RWPE1 (cell line): Measurements from ENCODE around the gene OR56B4.

Experiments
- CTCF ChIA-PET: fragments of 350-600 bp; sonication (Branson Sonifier 250); formaldehyde crosslinking; extraction: SDS; loops from one replicate; lab custom pipeline; 2021; lab: Yijun Ruan, JAX
- POLR2A ChIA-PET: fragments of 400-600 bp; formaldehyde crosslinking; extraction: SDS; loops from one replicate; lab custom pipeline; 2020; ENCODE audit warnings: antibody characterized with exemption; ENCODE audit not compliant: low non-redundant PET; lab: Yijun Ruan, JAX
- DNase-seq: peaks from one replicate; pipeline ENCODE4 v3.0.0; 2012; ENCODE audit warnings: low spot score
- H3K27ac ChIP-seq: fragments of 450-650 bp; 2 replicates; pipeline ENCODE4 v1.5.1; 2017
- TF ChIP-seq, protein P1 (sequence below): fragments of 450-650 bp; conservative IDR thresholded peaks from 2 replicates; pipeline ENCODE4 v1.5.1; 2017; ENCODE audit warnings: low read depth, mild to moderate bottlenecking

The OR56B4 gene

DNA sequence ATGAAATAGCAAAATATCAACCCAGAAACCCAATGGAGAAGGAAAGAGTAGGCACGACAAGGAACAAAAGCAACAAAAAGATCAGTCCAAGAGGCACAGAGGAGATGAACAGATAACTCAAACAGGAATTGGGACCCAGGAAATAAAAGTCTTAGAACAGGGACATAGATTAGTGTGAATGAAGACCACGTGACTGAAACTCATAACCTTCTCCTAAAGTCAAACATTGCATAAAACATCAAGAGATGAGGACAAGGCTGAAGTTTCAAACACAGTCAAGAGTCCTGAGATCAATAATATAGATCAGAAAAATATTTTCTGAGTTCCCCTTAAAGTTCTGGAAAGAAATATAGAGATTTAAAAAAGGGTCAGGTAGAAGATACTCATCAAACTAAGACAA is 24.4 kb upstream of the OR56B4 start:
- TF ChIP-seq, protein P1, sequence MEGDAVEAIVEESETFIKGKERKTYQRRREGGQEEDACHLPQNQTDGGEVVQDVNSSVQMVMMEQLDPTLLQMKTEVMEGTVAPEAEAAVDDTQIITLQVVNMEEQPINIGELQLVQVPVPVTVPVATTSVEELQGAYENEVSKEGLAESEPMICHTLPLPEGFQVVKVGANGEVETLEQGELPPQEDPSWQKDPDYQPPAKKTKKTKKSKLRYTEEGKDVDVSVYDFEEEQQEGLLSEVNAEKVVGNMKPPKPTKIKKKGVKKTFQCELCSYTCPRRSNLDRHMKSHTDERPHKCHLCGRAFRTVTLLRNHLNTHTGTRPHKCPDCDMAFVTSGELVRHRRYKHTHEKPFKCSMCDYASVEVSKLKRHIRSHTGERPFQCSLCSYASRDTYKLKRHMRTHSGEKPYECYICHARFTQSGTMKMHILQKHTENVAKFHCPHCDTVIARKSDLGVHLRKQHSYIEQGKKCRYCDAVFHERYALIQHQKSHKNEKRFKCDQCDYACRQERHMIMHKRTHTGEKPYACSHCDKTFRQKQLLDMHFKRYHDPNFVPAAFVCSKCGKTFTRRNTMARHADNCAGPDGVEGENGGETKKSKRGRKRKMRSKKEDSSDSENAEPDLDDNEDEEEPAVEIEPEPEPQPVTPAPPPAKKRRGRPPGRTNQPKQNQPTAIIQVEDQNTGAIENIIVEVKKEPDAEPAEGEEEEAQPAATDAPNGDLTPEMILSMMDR: no peak
- no peak for DNase-seq
- CTCF ChIA-PET: no interaction called here
- H3K27ac ChIP-seq: no peak overlapping the region
- POLR2A ChIA-PET: no interaction called here

DNA sequence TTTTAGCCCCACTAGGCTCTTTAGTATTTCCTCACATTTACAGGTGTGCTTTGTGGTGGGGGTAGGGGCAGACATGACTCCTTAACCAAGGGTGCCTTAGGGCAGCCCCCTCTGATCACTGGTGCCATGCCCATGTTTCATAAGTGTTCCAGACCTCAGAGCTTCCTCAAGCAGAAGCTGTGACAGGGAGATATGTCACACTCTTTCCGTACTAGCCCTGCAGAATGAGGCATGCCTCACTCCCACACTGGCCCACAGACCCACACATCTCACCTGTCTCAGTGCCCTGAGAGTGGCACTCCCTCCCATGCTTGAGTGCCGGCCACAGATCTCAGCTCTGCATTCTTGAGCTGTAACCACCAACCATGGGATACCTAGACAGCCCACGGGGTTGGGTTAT is 22.9 kb upstream of the OR56B4 start:
- H3K27ac ChIP-seq: no peak overlapping the region
- ChIA-PET CTCF (no interaction called here), POLR2A (no interaction called here)
- TF ChIP-seq, protein P1: no peak
- no peak for DNase-seq

DNA sequence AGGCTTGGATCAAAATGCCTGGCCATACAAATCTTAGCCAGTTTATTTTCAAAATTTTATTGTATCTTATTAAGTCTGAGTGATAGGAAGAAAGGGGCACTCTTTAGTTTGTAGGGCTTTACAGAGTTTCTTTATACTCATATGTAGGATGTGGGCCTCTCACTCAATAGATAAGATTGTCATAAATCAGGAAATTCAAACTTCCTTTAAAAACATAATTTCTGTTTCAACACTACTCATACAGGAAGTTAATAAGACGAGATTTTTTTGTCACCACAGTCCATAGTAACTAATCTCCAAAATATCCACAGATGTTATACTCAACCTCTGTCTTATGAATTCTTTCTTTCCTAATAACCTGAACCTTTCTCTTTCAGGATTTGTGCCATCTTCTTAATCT is 13.3 kb upstream of the OR56B4 start:
- DNase-seq: no peak
- TF ChIP-seq, protein P1: no peak
- CTCF ChIA-PET: interaction anchor here (0.7 kb wide), 1 partner anchor 139 kb away, joined by 3 read pairs; no protein-coding TSS in a partner anchor
- H3K27ac ChIP-seq: no peak overlapping the region
- POLR2A ChIA-PET: no interaction called here

DNA sequence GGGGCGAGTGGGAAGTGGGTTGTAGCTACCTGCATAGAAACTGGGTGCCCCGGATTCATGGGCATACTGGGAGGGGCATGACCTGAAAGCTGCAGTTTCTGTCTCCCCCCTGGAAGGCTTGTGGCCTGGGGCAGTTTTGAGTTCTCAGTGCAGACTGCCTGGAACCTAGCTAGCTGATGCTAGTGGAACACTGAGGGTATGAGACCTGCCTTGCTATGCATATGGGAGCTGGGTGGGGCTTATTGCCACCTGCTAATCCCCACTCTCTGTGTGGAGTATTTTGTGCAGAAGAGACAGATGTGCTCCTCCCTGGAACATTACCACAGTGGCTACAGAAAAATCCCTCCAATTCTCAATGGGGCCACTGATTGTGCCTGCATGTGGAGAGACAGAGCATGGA is 11.7 kb upstream of the OR56B4 start:
- H3K27ac ChIP-seq: no peak overlapping the region
- DNase-seq: no peak
- TF ChIP-seq, protein P1: no peak
- ChIA-PET CTCF (no interaction called here), POLR2A (no interaction called here)

DNA sequence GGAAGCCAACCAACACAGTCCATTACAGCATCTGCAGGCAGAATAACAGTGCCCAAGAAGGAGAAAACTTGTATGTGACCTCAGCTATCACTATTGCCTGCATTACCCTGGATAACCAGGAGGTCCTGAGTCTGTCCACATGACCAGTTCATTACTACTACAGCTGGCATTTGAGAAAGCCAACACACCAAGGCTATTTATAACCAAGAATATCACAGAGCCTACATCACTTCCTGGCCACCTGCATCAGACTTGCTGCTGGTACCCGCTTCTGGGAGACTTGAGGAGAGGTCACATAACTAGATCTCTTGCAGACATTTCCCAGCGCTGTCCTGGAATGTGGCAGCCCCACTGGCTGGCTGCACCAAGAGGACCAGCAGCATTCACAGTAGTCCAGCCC is 11.1 kb upstream of the OR56B4 start:
- no peak for DNase-seq
- H3K27ac ChIP-seq: no peak overlapping the region
- ChIA-PET POLR2A (no interaction called here), CTCF (no interaction called here)
- TF ChIP-seq, protein P1: no peak

DNA sequence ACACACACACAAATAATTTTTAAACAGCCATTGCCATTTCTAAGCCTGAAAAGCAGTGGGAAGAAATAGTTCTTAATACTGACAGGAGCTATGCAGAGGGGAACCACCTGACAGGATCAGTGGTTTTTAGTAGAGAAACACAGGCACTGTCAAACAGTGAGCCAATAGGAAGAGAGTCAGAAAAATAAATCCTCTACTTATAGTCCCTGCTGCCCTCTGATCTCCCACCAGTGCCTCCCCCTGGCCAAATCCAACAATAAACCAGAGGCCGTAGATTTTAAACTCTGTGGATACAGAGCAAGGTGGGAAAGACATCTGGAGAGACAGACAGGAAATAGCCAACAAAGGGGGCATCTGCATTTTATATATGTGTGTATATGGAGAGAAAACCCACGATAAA is 7.9 kb upstream of the OR56B4 start:
- CTCF ChIA-PET: no interaction called here
- TF ChIP-seq, protein P1: no peak
- POLR2A ChIA-PET: no interaction called here

DNA sequence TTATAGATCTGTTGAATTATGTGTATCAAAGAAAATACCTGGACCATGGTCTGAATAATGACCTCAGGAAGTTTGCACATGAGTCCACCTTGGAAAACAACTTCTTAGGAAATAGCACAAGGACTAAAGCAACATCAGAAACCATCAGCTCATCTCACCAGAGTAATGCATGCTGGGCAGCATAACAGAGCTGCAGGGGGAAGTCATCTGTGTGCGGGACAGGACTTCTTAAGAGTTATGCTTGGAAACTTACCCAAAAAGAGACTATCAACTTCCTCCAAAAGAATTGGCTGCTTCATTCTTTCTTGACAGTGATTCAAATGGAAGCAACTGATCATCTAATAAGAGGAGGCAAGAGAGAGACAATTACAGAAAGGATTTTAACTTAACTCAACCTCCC is 2.5 kb downstream of the OR56B4 start:
- no peak for DNase-seq
- no peak overlapping the region for H3K27ac ChIP-seq
- TF ChIP-seq, protein P1: no peak
- CTCF ChIA-PET: interaction anchor here (0.6 kb wide), 2 partner anchors 193 to 594 kb away, joined by 3 to 4 read pairs; no protein-coding TSS in a partner anchor
- POLR2A ChIA-PET: no interaction called here

More for the DNA sequence above, 7.9 kb upstream of the OR56B4 start:
- no peak overlapping the region for H3K27ac ChIP-seq
- DNase-seq: no peak
